K562 (cell line): ENCODE results near the gene SLC2A10. TPM values are rescaled to one million over a fixed set of nuclear protein-coding genes. Genes with fewer than 3 reads are reported as not detected.

ENCODE experiments used
- ATAC-seq: fragments of 200-7000 bp; cut with Tn5 transposase; 3 replicates; pipeline ENCODE4 v1.9.1; 2020; ENCODE audit warnings: moderate library complexity
- BruUV-seq: library from RNA; stranded (reverse); fragments of 400-500 nt; replicated peaks from 2 replicates; lab custom pipeline; 2021; lab: Mats Ljungman, UMichigan
- CTCF ChIA-PET: fragments of 300-600 bp; formaldehyde crosslinking; extraction: SDS; loops from one replicate; lab custom pipeline; 2021; ENCODE audit warnings: low intra/inter-chr PET ratio; lab: Yijun Ruan, JAX
- POLR2A ChIA-PET: fragments of 300-600, 350-650 bp; sonication (Branson Sonifier 250); formaldehyde crosslinking; extraction: SDS; loops from one replicate; lab custom pipeline; 2021; ENCODE audit warnings: antibody characterized with exemption, inconsistent platforms; lab: Yijun Ruan, JAX
- DNase-seq, 4 experiments: peaks; one replicate each; pipeline versions ENCODE4 v3.0.0 to v3.0.0-alpha.2; 2011 to 2018; ENCODE audit warnings: low spot score in 3 of 4, mixed read lengths in 3 of 4; ENCODE audit errors: extremely low read depth in 1 of 4
- FAIRE-seq: peaks from 2 replicates; lab custom pipeline; 2011; peaks lifted over from hg19 to GRCh38; lab: Jason Lieb, UNC
- H2AFZ ChIP-seq: 2 replicates; pipeline ENCODE4 v1.6.0; 2011; ENCODE audit warnings: low read depth, low read length, control low read depth, inconsistent platforms
- H3K27ac ChIP-seq: fragments of 200-600 bp; 3 replicates; pipeline ENCODE4 v1.8.0; 2011; ENCODE audit warnings: low read depth, mild to moderate bottlenecking, control low read depth, inconsistent platforms, low read length, moderate library complexity, mixed read lengths; ENCODE audit errors: extremely low read depth
- H3K27me3 ChIP-seq, 2 experiments: fragments of 300-600 bp in 1 of 2; 2 replicates in 1 of 2; 3 replicates in 1 of 2; pipeline versions ENCODE4 v1.6.0 to v1.8.0; 2011; ENCODE audit warnings: inconsistent platforms in 2 of 2, low read length in 2 of 2, mild to moderate bottlenecking in 1 of 2, mixed read lengths in 1 of 2, moderate library complexity in 1 of 2; ENCODE audit not compliant: control insufficient read depth in 2 of 2, insufficient read depth in 2 of 2
- H3K36me3 ChIP-seq: fragments of 300-600 bp; 3 replicates; pipeline ENCODE4 v1.8.0; 2011; ENCODE audit warnings: mild to moderate bottlenecking, low read length, inconsistent platforms; ENCODE audit not compliant: control insufficient read depth, insufficient read depth
- H3K4me1 ChIP-seq, 2 experiments: fragments of 200-600 bp in 1 of 2; replicated peaks in 1 of 2; 2 replicates in 1 of 2; 3 replicates in 1 of 2; pipeline versions ENCODE4 v1.5.1 to v1.8.0; 2011; ENCODE audit warnings: inconsistent platforms in 2 of 2, low read length in 2 of 2, mild to moderate bottlenecking in 1 of 2, mixed read lengths in 1 of 2, moderate library complexity in 1 of 2; ENCODE audit not compliant: control insufficient read depth in 2 of 2, insufficient read depth in 2 of 2
- H3K4me2 ChIP-seq: 2 replicates; pipeline ENCODE4 v1.6.1; 2011; ENCODE audit warnings: low read length, control low read depth, inconsistent platforms, mixed read lengths; ENCODE audit not compliant: insufficient read depth
- H3K4me3 ChIP-seq: fragments of 200-600 bp; sonication (generic), shearing (Covaris generic); 2 replicates; pipeline ENCODE4 v1.5.1; 2016; ENCODE audit warnings: control low read depth, inconsistent platforms
- H3K79me2 ChIP-seq: fragments of 200-600 bp; 3 replicates; pipeline ENCODE4 v1.8.0; 2011; ENCODE audit warnings: low read length, inconsistent platforms; ENCODE audit not compliant: control insufficient read depth, insufficient read depth
- H3K9ac ChIP-seq, 2 experiments: 2 replicates each; pipeline versions ENCODE4 v1.6.0 to v1.6.1; 2011; ENCODE audit warnings: low read depth in 2 of 2, low read length in 2 of 2, control low read depth in 1 of 2, inconsistent platforms in 1 of 2, mild to moderate bottlenecking in 1 of 2, mixed read lengths in 1 of 2; ENCODE audit not compliant: insufficient read depth in 1 of 2
- H3K9me1 ChIP-seq: one replicate; pipeline ENCODE4 v1.6.0; 2011; ENCODE audit warnings: inconsistent platforms, mild to moderate bottlenecking, low read length, moderate library complexity; ENCODE audit not compliant: control insufficient read depth, insufficient read depth
- H3K9me3 ChIP-seq: replicated peaks from 2 replicates; pipeline ENCODE4 v1.5.1; 2011; ENCODE audit warnings: low read depth, low read length, inconsistent platforms; ENCODE audit not compliant: control insufficient read depth, insufficient read depth
- H4K20me1 ChIP-seq: replicated peaks from 2 replicates; pipeline ENCODE4 v1.6.1; 2011; ENCODE audit warnings: low read length, inconsistent platforms, mixed read lengths; ENCODE audit not compliant: control insufficient read depth, insufficient read depth
- CBX5 ChIP-seq: IDR thresholded peaks from 2 replicates; pipeline ENCODE4 v1.6.1; 2014; ENCODE audit warnings: low read depth, borderline replicate concordance
- ILF3 ChIP-seq: fragments of 450-650 bp; IDR thresholded peaks from 2 replicates; pipeline ENCODE4 v1.6.1; 2018; ENCODE audit warnings: antibody characterized with exemption, mild to moderate bottlenecking, moderate library complexity, borderline replicate concordance
- PHF21A ChIP-seq: fragments of 450-650 bp; IDR thresholded peaks from 2 replicates; pipeline ENCODE4 v1.6.1; 2017; ENCODE audit warnings: low read depth, borderline replicate concordance
- RHOXF2B ChIP-seq: fragments of 250-450 bp; sonication (Bioruptor Pico); conservative IDR thresholded peaks from 2 replicates; pipeline ENCODE4 v1.5.1; 2021
- TFAM ChIP-seq: fragments of 250-450 bp; sonication (Bioruptor Pico); conservative IDR thresholded peaks from 2 replicates; pipeline ENCODE4 v1.5.0; 2021; ENCODE audit warnings: mild to moderate bottlenecking, moderate library complexity
- ZBTB34 ChIP-seq: fragments of 250-450 bp; sonication (Bioruptor Pico); IDR thresholded peaks from 2 replicates; pipeline ENCODE4 v1.8.0; 2021; ENCODE audit warnings: mild to moderate bottlenecking, moderate library complexity
- ZNF184 ChIP-seq: sonication (generic); formaldehyde crosslinking; IDR thresholded peaks from 2 replicates; pipeline ENCODE4 v1.5.0; 2020; ENCODE audit warnings: missing genetic modification reagents
- ZNF444 ChIP-seq: fragments of 250-450 bp; sonication (Bioruptor Pico); IDR thresholded peaks from 2 replicates; pipeline ENCODE4 v1.4.0; 2020; ENCODE audit warnings: mild to moderate bottlenecking, moderate library complexity
- WGBS: fragments of 100-300 bp; shearing (Covaris generic); methylation state at CpG from one replicate; pipeline ENCODE4 v1.1.6; 2016; ENCODE audit warnings: low coverage, mixed read lengths; ENCODE audit not compliant: insufficient coverage; ENCODE audit errors: missing lambda C conversion rate; 5-methylcytosine and 5-hydroxymethylcytosine counted together
- in situ Hi-C: fragments of 300-500 bp; cut with MboI; formaldehyde crosslinking; loops from 4 replicates; pipeline ENCODE4 v1.15.0; 2018; ENCODE audit warnings: inconsistent platforms, mixed read lengths
- intact Hi-C: fragments of 100-400 bp; cut with micrococcal nuclease; formaldehyde crosslinking; loops from 2 replicates; pipeline ENCODE4 v1.14.2; 2022
- polyA plus RNA-seq, 8 experiments: library from polyadenylated mRNA; depleted of rRNA in 4 of 8; stranded (reverse) in 5 of 8; unstranded in 3 of 8; fragments of >200 nt; fragmentation: Nextera tagmentation in 2 of 8; fragmentation: Illumina TruSeq in 1 of 8; extraction: Ambion mirVana in 2 of 8; extraction: Trizol in 1 of 8; gene quantifications; 2 replicates each; pipeline versions ENCODE4 v1.2.1 to v1.2.3, GENCODE V29; 2011 to 2014; ENCODE audit warnings: inconsistent platforms in 1 of 8, missing spikeins in 1 of 8
- total RNA-seq, 7 experiments: library from RNA; depleted of rRNA in 6 of 7; stranded (reverse); fragments of >200 nt in 6 of 7; fragmentation: Illumina TruSeq in 2 of 7; extraction: Trizol in 2 of 7; gene quantifications; 2 replicates each; pipeline versions ENCODE4 v1.2.1 to v1.2.3, GENCODE V29; 2011 to 2021; ENCODE audit warnings: low replicate concordance in 1 of 7

SLC2A10 gene
- total and polyA plus RNA-seq, 9 of the 15 experiments (the other 6 are each of a cell fraction or from before 2014, with no cell fraction given) = 0.01 to 1.8 (median 0.10) TPM

- ChIA-PET CTCF (no interaction called here), POLR2A (no interaction called here)
- DNase-seq (no peak), FAIRE-seq (no peak), ATAC-seq (no peak)
- no peak overlapping the region for H2AFZ ChIP-seq
- no peaks in the 10 kb centered on the region for H3K9me1 ChIP-seq
- in situ Hi-C loops = no loop called here
- BruUV-seq = no TSS peak
- TF ChIP-seq ZNF444 (no peak), TFAM (CRISPR knock-in tag) (no peak), PHF21A (no peak), ZBTB34 (CRISPR knock-in tag) (no peak), RHOXF2B (CRISPR knock-in tag) (no peak), ILF3 (no peak), CBX5 (no peak), ZNF184 (CRISPR knock-in tag) (no peak)
- H3K9ac ChIP-seq = no peak overlapping the region
- H3K36me3 ChIP-seq = no peaks in the 10 kb centered on the region
- WGBS = 9% methylated on average over 1 of the region's 1 CpG
- H3K4me2 ChIP-seq = no peak overlapping the region
- no peaks in the 10 kb centered on the region for H3K9me3 ChIP-seq
- no peak overlapping the region for H3K4me3 ChIP-seq
- H3K27me3 ChIP-seq = peaks cover 0 to 9% of the 10 kb centered on the region in 2 experiments; a peak in 1 of 5 replicates
- H3K79me2 ChIP-seq = no peaks in the 10 kb centered on the region
- no peaks in the 10 kb centered on the region for H4K20me1 ChIP-seq
- intact Hi-C loops = no loop called here
- no peak overlapping the region for H3K27ac ChIP-seq
- no peaks in the 10 kb centered on the region; a peak in 2 of 5 replicates for H3K4me1 ChIP-seq
These were observed 12.0 kb downstream of the SLC2A10 start for GRCh38 chr20:46721476-46721875.
